Ectodermal cell (in vitro differentiated cells): ENCODE measurements around the gene ANXA3.

Experiments used
- H3K27ac ChIP-seq: 2 replicates; pipeline ENCODE4 v1.7.0; 2013; ENCODE audit warnings: mild to moderate bottlenecking, low read depth, low read length; ENCODE audit not compliant: insufficient read depth, poor library complexity, severe bottlenecking
- H3K27me3 ChIP-seq: 2 replicates; pipeline ENCODE4 v1.7.0; 2013; ENCODE audit warnings: mild to moderate bottlenecking, low read length; ENCODE audit not compliant: insufficient read depth, control insufficient read depth, poor library complexity, severe bottlenecking
- H3K36me3 ChIP-seq: one replicate; pipeline ENCODE4 v1.7.0; 2013; ENCODE audit warnings: low read length; ENCODE audit not compliant: control insufficient read depth, insufficient read depth
- H3K4me1 ChIP-seq: one replicate; pipeline ENCODE4 v1.7.0; 2013; ENCODE audit warnings: low read length; ENCODE audit not compliant: control insufficient read depth, insufficient read depth
- H3K4me3 ChIP-seq: 2 replicates; pipeline ENCODE4 v1.7.0; 2013; ENCODE audit warnings: low read depth, low read length, control low read depth; ENCODE audit not compliant: insufficient read depth
- H3K9me3 ChIP-seq: 2 replicates; pipeline ENCODE4 v1.7.0; 2013; ENCODE audit warnings: mild to moderate bottlenecking, low read length, moderate library complexity; ENCODE audit not compliant: control insufficient read depth
- WGBS, 2 experiments: methylation state at CpG; one replicate each; pipeline ENCODE4 v1.1.7; 2013; ENCODE audit warnings: missing lambda C conversion rate in 2 of 2; 5-methylcytosine and 5-hydroxymethylcytosine counted together

ANXA3 gene

DNA sequence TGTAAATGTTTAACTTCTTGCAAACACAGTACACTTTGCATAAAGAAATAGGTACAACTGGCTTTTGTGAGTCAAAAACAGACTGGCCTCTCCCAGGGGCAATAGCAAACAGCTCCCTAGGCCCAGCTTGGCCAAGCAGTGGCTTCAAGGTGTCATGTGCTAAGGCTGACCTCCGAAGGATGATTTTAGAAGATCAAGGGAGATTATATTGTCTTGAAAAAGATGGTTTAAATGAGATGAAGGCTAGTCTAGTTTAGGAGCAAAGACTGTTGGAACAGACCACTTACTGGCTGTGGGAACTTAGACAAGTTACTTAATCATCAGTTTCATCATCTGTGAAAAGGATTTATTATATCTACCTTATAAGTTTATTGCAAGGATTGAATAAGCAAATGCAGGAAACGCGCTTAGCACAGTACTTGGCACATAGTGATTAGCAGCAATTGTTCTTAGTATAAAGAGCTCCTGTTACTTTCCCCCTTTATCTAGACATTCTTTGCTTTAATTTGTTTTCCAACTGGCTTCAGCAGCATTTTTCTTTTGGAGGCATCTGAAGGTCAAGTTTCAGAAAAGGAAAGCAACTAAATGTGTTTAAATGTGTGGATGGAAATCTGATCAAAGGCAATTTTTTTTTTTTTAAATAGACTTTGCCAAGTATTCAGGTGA is 17.2 kb downstream of the ANXA3 start:
- Histone ChIP-seq H3K36me3 (no peaks in the 10 kb centered on the region), H3K4me1 (no peaks in the 10 kb centered on the region), H3K27ac (no peak overlapping the region), H3K27me3 (no peaks in the 10 kb centered on the region), H3K4me3 (no peak overlapping the region), H3K9me3 (no peaks in the 10 kb centered on the region)
- WGBS, 2 experiments, result 93 to 100% methylated on average over 3 of the region's 3 CpGs

- WGBS, 2 experiments, result 69 to 84% methylated on average over 6 of the region's 6 CpGs
These were observed 17.8 kb downstream of the ANXA3 start for GRCh38 chr4:78569306-78569821.

DNA sequence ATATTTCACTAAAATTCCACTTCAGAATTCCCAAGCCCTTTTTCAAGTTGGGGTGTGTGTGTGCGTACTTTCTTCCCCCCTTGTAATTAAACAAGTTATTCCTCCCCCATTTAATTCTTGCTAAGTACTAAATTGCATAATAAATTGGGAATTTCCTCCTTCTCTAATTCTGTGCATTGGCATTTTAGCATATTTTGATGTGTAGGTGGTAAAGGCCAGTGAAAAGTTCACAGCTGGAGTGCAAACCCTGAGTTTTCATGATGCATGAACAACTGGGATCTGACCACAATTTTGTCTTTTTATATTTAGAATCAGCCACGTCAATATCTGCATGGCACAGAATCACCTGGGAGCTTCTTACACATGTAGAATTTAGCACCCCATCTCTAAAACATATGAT is 18.5 kb downstream of the ANXA3 start:
- WGBS, 2 experiments, result 95 to 100% methylated on average over 1 to 2 of the region's 2 CpGs
- Histone ChIP-seq H3K36me3 (no peaks in the 10 kb centered on the region), H3K27me3 (no peaks in the 10 kb centered on the region), H3K27ac (no peak overlapping the region), H3K4me3 (no peak overlapping the region), H3K9me3 (no peaks in the 10 kb centered on the region), H3K4me1 (no peaks in the 10 kb centered on the region)

More at GRCh38 chr4:78569306-78569821, 17.8 kb downstream of the ANXA3 start:
- Histone ChIP-seq H3K27me3 (no peaks in the 10 kb centered on the region), H3K36me3 (no peaks in the 10 kb centered on the region), H3K4me1 (no peaks in the 10 kb centered on the region), H3K4me3 (no peak overlapping the region), H3K27ac (no peak overlapping the region), H3K9me3 (no peaks in the 10 kb centered on the region)

- Histone ChIP-seq H3K27me3 (no peaks in the 10 kb centered on the region), H3K4me3 (no peak overlapping the region), H3K4me1 (no peaks in the 10 kb centered on the region), H3K27ac (no peak overlapping the region), H3K9me3 (no peaks in the 10 kb centered on the region), H3K36me3 (no peaks in the 10 kb centered on the region)
- WGBS, 2 experiments, result 95 to 100% methylated on average over 1 of the region's 1 CpG
These were observed 20.2 kb downstream of the ANXA3 start for GRCh38 chr4:78571804-78572203.

GRCh38 chr4:78578674-78579425 is 27.3 kb downstream of the ANXA3 start:
- Histone ChIP-seq H3K4me3 (no peak overlapping the region), H3K4me1 (no peaks in the 10 kb centered on the region), H3K36me3 (no peaks in the 10 kb centered on the region), H3K27ac (no peak overlapping the region), H3K27me3 (no peaks in the 10 kb centered on the region), H3K9me3 (no peaks in the 10 kb centered on the region)
- 94 to 96% methylated on average over 3 of the region's 3 CpGs for WGBS, 2 experiments

DNA sequence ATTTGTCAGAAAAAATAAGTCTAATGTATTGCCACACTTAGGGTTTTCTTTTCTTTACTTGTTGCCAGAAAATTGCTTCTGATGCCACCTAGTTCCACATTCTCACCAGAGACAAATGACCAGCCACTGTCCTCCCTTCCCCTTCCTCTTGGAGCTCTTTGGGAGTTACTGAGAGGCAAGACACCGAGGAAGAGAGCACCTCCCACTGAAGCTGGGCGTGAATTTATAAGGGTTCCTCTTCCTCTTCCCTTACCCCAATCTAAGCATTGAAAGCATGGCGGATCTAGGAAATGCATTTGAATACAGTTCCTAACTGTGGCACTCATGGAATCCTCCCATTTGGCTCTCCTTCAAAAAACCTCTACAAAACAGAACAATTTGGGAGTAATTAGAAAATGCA is 30.0 kb downstream of the ANXA3 start:
- H3K4me1 ChIP-seq, result no peaks in the 10 kb centered on the region
- H3K36me3 ChIP-seq, result no peaks in the 10 kb centered on the region
- H3K9me3 ChIP-seq, result no peaks in the 10 kb centered on the region
- 82 to 90% methylated on average over 3 of the region's 3 CpGs for WGBS, 2 experiments
- H3K4me3 ChIP-seq, result no peak overlapping the region
- H3K27ac ChIP-seq, result no peak overlapping the region
- H3K27me3 ChIP-seq, result no peaks in the 10 kb centered on the region

GRCh38 chr4:78584863-78585547 is 33.4 kb downstream of the ANXA3 start:
- no peaks in the 10 kb centered on the region for H3K36me3 ChIP-seq
- H3K4me3 ChIP-seq, result no peak overlapping the region
- no peaks in the 10 kb centered on the region for H3K27me3 ChIP-seq
- no peak overlapping the region for H3K27ac ChIP-seq
- H3K4me1 ChIP-seq, result no peaks in the 10 kb centered on the region
- 93 to 95% methylated on average over 4 of the region's 4 CpGs for WGBS, 2 experiments
- no peaks in the 10 kb centered on the region for H3K9me3 ChIP-seq

DNA sequence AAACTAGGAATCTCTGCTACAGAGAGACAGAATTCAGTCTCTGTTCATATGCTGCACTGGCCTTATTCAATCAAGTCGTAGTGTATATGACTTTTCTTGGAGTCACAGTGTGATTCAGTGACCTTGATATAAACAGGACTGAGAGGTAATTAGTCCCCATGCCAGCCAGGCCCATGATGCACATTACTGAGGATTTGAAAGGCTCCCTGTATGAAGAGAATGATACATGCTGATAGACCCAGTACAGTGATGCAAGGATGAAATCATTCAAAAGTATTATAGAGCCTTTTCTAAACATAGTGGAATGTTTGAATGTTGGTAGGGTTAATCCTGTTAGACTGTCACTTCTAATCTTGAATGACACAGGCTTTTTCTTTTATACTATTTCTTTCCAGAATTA is 34.1 kb downstream of the ANXA3 start:
- 0% methylated on average over 1 of the region's 1 CpG for WGBS, 2 experiments
- Histone ChIP-seq H3K9me3 (no peaks in the 10 kb centered on the region), H3K36me3 (no peaks in the 10 kb centered on the region), H3K27ac (no peak overlapping the region), H3K4me1 (no peaks in the 10 kb centered on the region), H3K4me3 (no peak overlapping the region), H3K27me3 (no peaks in the 10 kb centered on the region)

DNA sequence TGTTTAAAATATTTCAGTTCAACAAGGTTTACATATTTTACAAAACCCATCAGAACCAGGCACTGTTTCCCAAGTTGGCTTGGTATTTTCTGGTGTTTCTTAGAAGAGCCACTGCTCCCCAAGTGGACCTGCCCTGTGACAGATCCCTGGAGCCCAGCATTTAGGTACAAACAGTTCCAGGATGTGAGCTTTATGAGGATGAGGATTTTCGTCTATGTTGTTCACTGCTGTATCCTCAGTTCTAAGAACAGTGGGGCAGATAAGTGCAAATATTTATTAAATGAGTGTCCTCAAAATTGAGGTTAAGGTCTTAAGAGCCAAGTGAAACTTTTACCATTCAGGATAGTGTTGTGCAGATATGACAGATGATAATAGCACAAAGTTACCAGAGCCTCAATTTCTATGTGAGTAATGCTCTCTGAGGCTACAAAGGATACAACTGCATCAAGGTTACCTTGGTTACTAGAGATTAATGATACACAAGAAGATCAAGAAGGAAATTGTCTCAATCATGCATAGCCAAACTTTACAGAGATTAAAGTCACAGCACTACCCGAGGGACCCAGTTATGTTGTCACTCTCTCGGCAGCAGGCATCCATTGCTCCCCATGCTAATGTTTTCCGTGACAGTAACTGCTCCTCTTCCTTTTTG is 37.5 kb downstream of the ANXA3 start:
- WGBS, 2 experiments, result 62 to 64% methylated on average over 4 of the region's 4 CpGs
- no peaks in the 10 kb centered on the region for H3K27me3 ChIP-seq
- no peaks in the 10 kb centered on the region for H3K4me1 ChIP-seq
- H3K27ac ChIP-seq, result no peak overlapping the region
- no peak overlapping the region for H3K4me3 ChIP-seq
- H3K36me3 ChIP-seq, result no peaks in the 10 kb centered on the region
- no peaks in the 10 kb centered on the region for H3K9me3 ChIP-seq

- H3K9me3 ChIP-seq, result no peaks in the 10 kb centered on the region
- no peaks in the 10 kb centered on the region for H3K27me3 ChIP-seq
- no peaks in the 10 kb centered on the region for H3K36me3 ChIP-seq
- no peak overlapping the region for H3K4me3 ChIP-seq
- no peaks in the 10 kb centered on the region for H3K4me1 ChIP-seq
- no peak overlapping the region for H3K27ac ChIP-seq
- WGBS, 2 experiments, result 100% methylated on average over 1 to 2 of the region's 2 CpGs
These were observed 39.8 kb downstream of the ANXA3 start for GRCh38 chr4:78591404-78591803.
